Measurements from ENCODE around the gene LFNG. TPM values are rescaled to one million over a fixed set of nuclear protein-coding genes. Genes with fewer than 3 reads are reported as not detected.

LFNG gene
- total and polyA plus RNA-seq, 8 donors: 5.2 to 59.2 (median 11.0) TPM

DNA sequence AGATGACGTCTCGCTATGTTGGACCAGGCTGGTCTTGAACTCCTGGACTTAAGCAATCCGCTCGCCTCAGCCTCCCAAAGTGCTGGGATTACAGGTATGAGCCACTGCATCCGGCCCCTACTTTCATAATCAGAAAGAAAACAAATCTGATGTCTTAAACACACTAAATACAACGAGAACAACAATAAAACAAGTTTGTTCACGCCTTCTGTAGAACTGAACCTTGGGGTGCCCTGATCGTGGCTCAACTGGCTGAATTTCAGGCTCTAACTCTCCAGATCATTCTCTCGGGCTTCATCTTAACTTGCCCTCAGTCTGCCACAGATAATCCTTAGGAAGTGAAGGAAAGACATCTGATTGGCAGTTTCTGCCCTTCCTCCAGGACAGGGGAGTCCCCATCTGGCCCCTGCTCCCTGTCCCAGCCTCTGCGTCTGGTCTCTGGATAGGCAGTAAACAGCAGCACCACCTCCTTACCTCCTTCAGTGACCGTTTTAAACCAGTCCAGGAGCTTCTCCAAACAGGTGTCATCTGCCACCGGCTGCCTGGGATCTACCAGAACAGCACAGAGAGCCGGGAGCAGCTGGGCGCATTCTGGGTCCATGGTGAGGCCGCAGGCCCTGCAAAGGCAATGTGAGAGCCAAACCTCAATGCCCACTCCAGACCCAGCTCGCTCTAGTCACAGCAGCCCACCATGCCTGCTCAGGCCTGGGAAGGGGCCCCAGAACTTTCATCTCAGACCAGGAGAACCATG lies 34.4 kb downstream of the LFNG start:
- no peak for TF ChIP-seq CTCF (IDR thresholded peaks at IDR 0.05)
- no peak for DNase-seq
- Histone ChIP-seq H3K27me3 (no peaks in the 10 kb centered on the region), H3K4me3 (peak overlapping the region in 1 of 2 donors; percentile 85), H3K27ac (no peak overlapping the region), H3K4me1 (peaks cover 12 to 59% of the 10 kb centered on the region in 2 donors), H3K36me3 (peaks cover 0 to 20% of the 10 kb centered on the region in 2 donors), H3K9me3 (no peaks in the 10 kb centered on the region)
- no peak for ATAC-seq
- intact Hi-C loops (cut with DNase I): no loop called here

GRCh38 chr7:2554661-2555111 lies 35.1 kb downstream of the LFNG start:
- TF ChIP-seq CTCF (IDR thresholded peaks at IDR 0.05): no peak
- no peak for ATAC-seq
- Histone ChIP-seq H3K4me3 (peak overlapping the region; percentile 85 to 86), H3K9me3 (no peaks in the 10 kb centered on the region), H3K4me1 (peaks cover 12 to 60% of the 10 kb centered on the region in 2 donors), H3K27ac (peak overlapping the region in 1 of 2 donors; percentile 99), H3K36me3 (peaks cover 0 to 13% of the 10 kb centered on the region in 2 donors), H3K27me3 (no peaks in the 10 kb centered on the region)
- intact Hi-C loops (cut with DNase I): no loop called here
- no peak for DNase-seq

- ATAC-seq: peak; percentile 93
- no peaks in the 10 kb centered on the region for H3K27me3 ChIP-seq
- peak in 1 of 2 donors; percentile 10 for TF ChIP-seq CTCF (IDR thresholded peaks at IDR 0.05)
- peaks cover 0 to 9% of the 10 kb centered on the region in 2 donors for H3K36me3 ChIP-seq
- H3K4me1 ChIP-seq: peaks cover 12 to 67% of the 10 kb centered on the region in 2 donors
- peak; percentile 90 to 100 (median 96) for DNase-seq
- peak within 1 kb of the TSS; percentile 85 to 86 for H3K4me3 ChIP-seq
- H3K9me3 ChIP-seq: no peaks in the 10 kb centered on the region
- H3K27ac ChIP-seq: peak within 1 kb of the TSS; percentile 97 to 99
- intact Hi-C loops (cut with DNase I): no loop called here
Measured at GRCh38 chr7:2555121-2556052, 35.8 kb downstream of the LFNG start, which contains the start of gene BRAT1. Gene BRAT1, minus strand, starts transcription at chr7:2555524. Its CDS starts 1,093 bp downstream, at chr7:2554431.

GRCh38 chr7:2558629-2559282 lies 39.2 kb downstream of the LFNG start, which contains the start of gene IQCE:
Gene IQCE, plus strand, starts transcription at chr7:2558979. Its CDS starts 203 bp downstream, at chr7:2559182.
- no peak for TF ChIP-seq CTCF (IDR thresholded peaks at IDR 0.05)
- peak; percentile 82 for ATAC-seq
- intact Hi-C loops (cut with DNase I): no loop called here

More at GRCh38 chr7:2558629-2559282, 39.2 kb downstream of the LFNG start, which contains the start of gene IQCE:
- no peaks in the 10 kb centered on the region for H3K27me3 ChIP-seq
- H3K9me3 ChIP-seq: no peaks in the 10 kb centered on the region
- no peaks in the 10 kb centered on the region for H3K36me3 ChIP-seq
- H3K4me1 ChIP-seq: peaks cover 10 to 61% of the 10 kb centered on the region in 2 donors
- H3K27ac ChIP-seq: peak within 1 kb of the TSS; percentile 73 to 75
- peak; percentile 81 to 99 (median 94) for DNase-seq
- peak within 1 kb of the TSS; percentile 87 to 91 for H3K4me3 ChIP-seq

All from left lung (tissue), 10 donors.